ENCODE results near the gene DLGAP1.

DNA sequence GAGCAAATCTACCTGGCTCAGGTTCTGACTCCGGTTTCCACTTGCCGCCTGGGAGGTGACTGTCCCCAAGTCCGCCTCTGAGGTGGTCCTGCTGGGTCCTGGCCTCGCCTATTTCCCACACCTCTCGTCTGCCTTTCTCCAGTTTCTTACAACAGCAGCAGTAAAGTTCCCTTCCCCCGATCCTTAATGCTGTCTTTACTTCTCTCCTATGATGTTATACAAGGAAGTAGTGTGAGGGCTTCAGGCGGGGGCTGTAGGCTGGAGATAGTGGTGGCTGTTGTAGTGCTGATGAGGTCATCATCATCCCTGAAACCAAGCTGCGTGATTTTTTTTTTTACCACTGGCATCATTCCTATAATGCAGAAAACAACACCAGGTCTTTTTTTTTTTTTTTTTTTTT lies 986.3 kb downstream of the DLGAP1 start:
- TF ChIP-seq, protein P1, sequence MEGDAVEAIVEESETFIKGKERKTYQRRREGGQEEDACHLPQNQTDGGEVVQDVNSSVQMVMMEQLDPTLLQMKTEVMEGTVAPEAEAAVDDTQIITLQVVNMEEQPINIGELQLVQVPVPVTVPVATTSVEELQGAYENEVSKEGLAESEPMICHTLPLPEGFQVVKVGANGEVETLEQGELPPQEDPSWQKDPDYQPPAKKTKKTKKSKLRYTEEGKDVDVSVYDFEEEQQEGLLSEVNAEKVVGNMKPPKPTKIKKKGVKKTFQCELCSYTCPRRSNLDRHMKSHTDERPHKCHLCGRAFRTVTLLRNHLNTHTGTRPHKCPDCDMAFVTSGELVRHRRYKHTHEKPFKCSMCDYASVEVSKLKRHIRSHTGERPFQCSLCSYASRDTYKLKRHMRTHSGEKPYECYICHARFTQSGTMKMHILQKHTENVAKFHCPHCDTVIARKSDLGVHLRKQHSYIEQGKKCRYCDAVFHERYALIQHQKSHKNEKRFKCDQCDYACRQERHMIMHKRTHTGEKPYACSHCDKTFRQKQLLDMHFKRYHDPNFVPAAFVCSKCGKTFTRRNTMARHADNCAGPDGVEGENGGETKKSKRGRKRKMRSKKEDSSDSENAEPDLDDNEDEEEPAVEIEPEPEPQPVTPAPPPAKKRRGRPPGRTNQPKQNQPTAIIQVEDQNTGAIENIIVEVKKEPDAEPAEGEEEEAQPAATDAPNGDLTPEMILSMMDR (IDR thresholded peaks at IDR 0.05; ENCODE audit: low read length): no peak
- TF ChIP-seq EZH2 (IDR thresholded peaks at IDR 0.05; ENCODE audit: borderline replicate concordance, low read length): no peak

All from OCI-LY1 (cell line).